H1 (cell line): ENCODE measurements around the gene UBE2H. TPM values are rescaled to one million over a fixed set of nuclear protein-coding genes. Genes with fewer than 3 reads are reported as not detected.

Experiments
- ASH2L ChIP-seq: fragments of 200-600, 300-600 bp; sonication (generic); IDR thresholded peaks from one replicate; pipeline ENCODE4 v1.7.1; 2017; ENCODE audit warnings: low read length
- BRCA1 ChIP-seq: IDR thresholded peaks from 2 replicates; pipeline ENCODE4 v1.6.1; 2012; ENCODE audit warnings: low read depth, low read length, improper control_type of control experiment
- CHD7 ChIP-seq: fragments of 300-600 bp; sonication (generic); IDR thresholded peaks from 2 replicates; pipeline ENCODE4 v1.7.1; 2012; ENCODE audit warnings: low read length, moderate library complexity, mild to moderate bottlenecking, inconsistent platforms; ENCODE audit not compliant: insufficient replicate concordance
- E2F6 ChIP-seq: IDR thresholded peaks from 2 replicates; pipeline ENCODE4 v1.6.1; 2012; ENCODE audit warnings: inconsistent platforms
- HDAC6 ChIP-seq: IDR thresholded peaks from one replicate; pipeline ENCODE4 v1.7.1; 2012; ENCODE audit warnings: low read depth, mild to moderate bottlenecking, inconsistent platforms, low read length, moderate library complexity
- JUN ChIP-seq: IDR thresholded peaks from 2 replicates; pipeline ENCODE4 v1.6.1; 2011; ENCODE audit warnings: low read depth, mild to moderate bottlenecking, improper control_type of control experiment, low read length
- PHF8 ChIP-seq: fragments of 200-600 bp; sonication (generic); conservative IDR thresholded peaks from 2 replicates; pipeline ENCODE4 v1.7.1; 2012; ENCODE audit warnings: low read depth, mild to moderate bottlenecking, inconsistent platforms, low read length, moderate library complexity
- POLR2AphosphoS5 ChIP-seq: IDR thresholded peaks from 2 replicates; pipeline ENCODE4 v1.6.1; 2011; ENCODE audit warnings: low read depth, low read length
- SP1 ChIP-seq: IDR thresholded peaks from 2 replicates; pipeline ENCODE4 v1.6.1; 2011; ENCODE audit warnings: low read depth, low read length
- SP2 ChIP-seq: IDR thresholded peaks from 2 replicates; pipeline ENCODE4 v1.6.1; 2012; ENCODE audit warnings: mild to moderate bottlenecking, low read length, inconsistent platforms
- TCF12 ChIP-seq: IDR thresholded peaks from 2 replicates; pipeline ENCODE4 v1.6.1; 2011; ENCODE audit warnings: low read depth, mild to moderate bottlenecking, low read length
- polyA plus RNA-seq, 7 experiments: library from polyadenylated mRNA; depleted of rRNA in 3 of 7; stranded (reverse) in 5 of 7; unstranded in 2 of 7; fragments of >200 nt in 5 of 7; fragments of 200-250 nt in 2 of 7; gene quantifications; 1 replicate in 5 of 7; 2 replicates in 1 of 7; 4 replicates in 1 of 7; pipeline versions ENCODE4 v1.2.1 to v1.2.3, GENCODE V29; 2011 to 2013; ENCODE audit warnings: missing spikeins in 2 of 7, mixed read lengths in 2 of 7
- total RNA-seq: library from RNA; stranded (reverse); fragmentation: NEBNext Ultra II Directional; extraction: Animal tissue kit (Norgen Biotek cat#: 25700); gene quantifications from 2 replicates; pipeline ENCODE4 v1.2.1, GENCODE V29; 2021

UBE2H gene
- total and polyA plus RNA-seq, 2 of the 8 experiments (the other 6 are each of a cell fraction or from before 2014, with no cell fraction given): 30.6 to 62.2 TPM

GRCh38 chr7:129831424-129832058, 121.2 kb downstream of the UBE2H start (continued):
- TF ChIP-seq BRCA1: no peak
- TF ChIP-seq PHF8: no peak
- TF ChIP-seq SP2: no peak
- no peak for TF ChIP-seq HDAC6
- TF ChIP-seq E2F6: peak; percentile 53; the same call in 1 of the 2 replicates
- no peak for TF ChIP-seq ASH2L
- 0 out of 2 replicates have a peak, but pooled peaks have one; percentile 22 for TF ChIP-seq TCF12
- TF ChIP-seq POLR2AphosphoS5: no peak
- peak; percentile 58; the same call in 1 of the 2 replicates for TF ChIP-seq JUN
- no peak for TF ChIP-seq CHD7
- TF ChIP-seq SP1: no peak
